ENCODE results near the gene ZNF282. TPM values are rescaled to one million over a fixed set of nuclear protein-coding genes. Genes with fewer than 3 reads are reported as not detected.

The ZNF282 gene
- total and polyA plus RNA-seq, 3 experiments from 2014 or later = 1.5 to 36.6 (median 35.8) TPM

- peak overlapping the region; percentile 89 for H3K27ac ChIP-seq (ENCODE audit: low read depth, low read length)
- no peaks in the 10 kb centered on the region for H3K27me3 ChIP-seq (ENCODE audit: insufficient read depth, low read length, poor library complexity, severe bottlenecking)
- H3K9me3 ChIP-seq (ENCODE audit: low read length) = no peaks in the 10 kb centered on the region
- H3K4me1 ChIP-seq (ENCODE audit: insufficient read depth, low read length) = peaks cover 16% of the 10 kb centered on the region
- H3K4me3 Mint-ChIP-seq = peak overlapping the region; percentile 86 to 97 (median 90)
- H3K36me3 Mint-ChIP-seq = peaks cover 4 to 37% (median 19%) of the 10 kb centered on the region in 3 donors
- peaks cover 13% of the 10 kb centered on the region for H3K36me3 ChIP-seq (ENCODE audit: insufficient read depth, low read length)
- peak overlapping the region; percentile 55 to 94 (median 90) for H3K27ac Mint-ChIP-seq
- CTCF ChIA-PET = interaction anchor here (0.7 to 1.9 kb wide), 10 partner anchors 10 to 428 kb away, joined by 3 to 12 read pairs (median 6); partner anchors contain the start of genes ZNF398, ZNF425 and ZNF783
- H3K27me3 Mint-ChIP-seq = no peaks in the 10 kb centered on the region
- H3K4me1 Mint-ChIP-seq = peaks cover 32 to 53% (median 37%) of the 10 kb centered on the region in 3 donors
- peak in 2 of 5 donors; percentile 5 to 26 for DNase-seq
- POLR2A ChIA-PET = interaction anchor here (1.2 kb wide), 1 partner anchor 49 kb away, joined by 5 read pairs; the partner anchor contains the start of gene ZNF398
- H3K4me3 ChIP-seq (ENCODE audit: low read length) = peak overlapping the region; percentile 88
- H3K9me3 Mint-ChIP-seq = no peaks in the 10 kb centered on the region
Measured at GRCh38 chr7:149196151-149196704, 882 bp downstream of the ZNF282 start.

GRCh38 chr7:149196705-149197171 is 1.4 kb downstream of the ZNF282 start:
- Mint-ChIP-seq H3K27me3 (no peaks in the 10 kb centered on the region), H3K36me3 (peaks cover 4 to 40% (median 20%) of the 10 kb centered on the region in 3 donors), H3K4me3 (peak overlapping the region; percentile 86 to 97 (median 90)), H3K4me1 (peaks cover 32 to 51% (median 39%) of the 10 kb centered on the region in 3 donors), H3K9me3 (no peaks in the 10 kb centered on the region), H3K27ac (peak overlapping the region; percentile 55 to 94 (median 90))
- H3K4me1 ChIP-seq (ENCODE audit: insufficient read depth, low read length) = peaks cover 16% of the 10 kb centered on the region
- peaks cover 14% of the 10 kb centered on the region for H3K36me3 ChIP-seq (ENCODE audit: insufficient read depth, low read length)
- peak overlapping the region; percentile 88 for H3K4me3 ChIP-seq (ENCODE audit: low read length)
- H3K27me3 ChIP-seq (ENCODE audit: insufficient read depth, low read length, poor library complexity, severe bottlenecking) = no peaks in the 10 kb centered on the region
- peak overlapping the region; percentile 89 for H3K27ac ChIP-seq (ENCODE audit: low read depth, low read length)
- POLR2A ChIA-PET = no interaction called here
- no peak for DNase-seq
- no peaks in the 10 kb centered on the region for H3K9me3 ChIP-seq (ENCODE audit: low read length)
- CTCF ChIA-PET = interaction anchor here (1.8 kb wide), 1 partner anchor 50 kb away, joined by 12 read pairs; the partner anchor contains the start of gene ZNF398

DNA sequence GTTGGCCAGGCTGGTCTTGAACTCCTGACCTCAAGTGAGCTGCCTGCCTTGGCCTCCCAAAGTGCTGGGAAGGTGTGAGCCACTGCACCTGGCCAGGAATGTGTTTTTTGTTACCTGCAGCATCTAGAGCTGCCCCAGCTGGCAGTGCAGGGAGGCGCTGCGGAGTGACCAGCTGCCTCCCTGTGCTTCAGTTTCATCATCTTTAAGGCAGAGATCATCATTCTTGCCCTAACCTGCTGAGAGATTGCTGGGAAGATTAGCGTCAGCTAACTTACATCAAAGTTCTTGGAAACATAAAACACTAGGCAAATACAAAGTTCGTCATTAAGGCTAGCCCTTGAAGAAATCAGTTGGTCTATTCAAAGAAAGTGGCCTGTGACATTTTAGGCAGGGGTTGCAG is 2.3 kb downstream of the ZNF282 start:
- H3K4me1 Mint-ChIP-seq = peaks cover 33 to 53% (median 43%) of the 10 kb centered on the region in 3 donors
- Histone ChIP-seq H3K9me3 (ENCODE audit: low read length) (no peaks in the 10 kb centered on the region), H3K27ac (ENCODE audit: low read depth, low read length) (no peak overlapping the region), H3K27me3 (ENCODE audit: insufficient read depth, low read length, poor library complexity, severe bottlenecking) (no peaks in the 10 kb centered on the region), H3K4me1 (ENCODE audit: insufficient read depth, low read length) (peaks cover 16% of the 10 kb centered on the region), H3K36me3 (ENCODE audit: insufficient read depth, low read length) (peaks cover 15% of the 10 kb centered on the region), H3K4me3 (ENCODE audit: low read length) (no peak overlapping the region)
- H3K36me3 Mint-ChIP-seq = peaks cover 4 to 44% (median 22%) of the 10 kb centered on the region in 3 donors
- POLR2A ChIA-PET = no interaction called here
- peak overlapping the region; percentile 25 to 93 (median 88) for H3K4me3 Mint-ChIP-seq
- CTCF ChIA-PET = no interaction called here
- DNase-seq = no peak
- H3K9me3 Mint-ChIP-seq = no peaks in the 10 kb centered on the region
- H3K27ac Mint-ChIP-seq = peak overlapping the region in 5 of 8 donors; percentile 47 to 92 (median 62)
- no peaks in the 10 kb centered on the region for H3K27me3 Mint-ChIP-seq

- peak overlapping the region in 2 of 7 donors; percentile 40 to 86 for H3K4me3 Mint-ChIP-seq
Measured at GRCh38 chr7:149198161-149198816, 2.9 kb downstream of the ZNF282 start.

GRCh38 chr7:149199234-149199995 is 4.1 kb downstream of the ZNF282 start:
- no peaks in the 10 kb centered on the region for H3K27me3 Mint-ChIP-seq
- ChIA-PET POLR2A (no interaction called here), CTCF (no interaction called here)
- peaks cover 4 to 61% (median 30%) of the 10 kb centered on the region in 3 donors for H3K36me3 Mint-ChIP-seq
- Histone ChIP-seq H3K36me3 (ENCODE audit: insufficient read depth, low read length) (peaks cover 27% of the 10 kb centered on the region), H3K27me3 (ENCODE audit: insufficient read depth, low read length, poor library complexity, severe bottlenecking) (no peaks in the 10 kb centered on the region), H3K4me3 (ENCODE audit: low read length) (no peak overlapping the region), H3K9me3 (ENCODE audit: low read length) (no peaks in the 10 kb centered on the region), H3K4me1 (ENCODE audit: insufficient read depth, low read length) (peaks cover 16% of the 10 kb centered on the region), H3K27ac (ENCODE audit: low read depth, low read length) (no peak overlapping the region)
- H3K4me1 Mint-ChIP-seq = peaks cover 35 to 58% (median 58%) of the 10 kb centered on the region in 3 donors
- H3K27ac Mint-ChIP-seq = peak overlapping the region in 2 of 8 donors; percentile 48 to 95
- no peaks in the 10 kb centered on the region for H3K9me3 Mint-ChIP-seq
- no peak for DNase-seq
- peak overlapping the region in 3 of 7 donors; percentile 6 to 72 (median 65) for H3K4me3 Mint-ChIP-seq

More at GRCh38 chr7:149198161-149198816, 2.9 kb downstream of the ZNF282 start:
- peaks cover 4 to 50% (median 24%) of the 10 kb centered on the region in 3 donors for H3K36me3 Mint-ChIP-seq
- Histone ChIP-seq H3K9me3 (ENCODE audit: low read length) (no peaks in the 10 kb centered on the region), H3K27ac (ENCODE audit: low read depth, low read length) (no peak overlapping the region), H3K36me3 (ENCODE audit: insufficient read depth, low read length) (peaks cover 20% of the 10 kb centered on the region), H3K4me1 (ENCODE audit: insufficient read depth, low read length) (peaks cover 16% of the 10 kb centered on the region), H3K27me3 (ENCODE audit: insufficient read depth, low read length, poor library complexity, severe bottlenecking) (no peaks in the 10 kb centered on the region), H3K4me3 (ENCODE audit: low read length) (no peak overlapping the region)
- DNase-seq = no peak
- CTCF ChIA-PET = no interaction called here
- H3K27me3 Mint-ChIP-seq = no peaks in the 10 kb centered on the region
- H3K4me1 Mint-ChIP-seq = peaks cover 33 to 58% (median 49%) of the 10 kb centered on the region in 3 donors
- POLR2A ChIA-PET = no interaction called here
- H3K27ac Mint-ChIP-seq = peak overlapping the region in 3 of 8 donors; percentile 47 to 72 (median 62)
- no peaks in the 10 kb centered on the region for H3K9me3 Mint-ChIP-seq

DNA sequence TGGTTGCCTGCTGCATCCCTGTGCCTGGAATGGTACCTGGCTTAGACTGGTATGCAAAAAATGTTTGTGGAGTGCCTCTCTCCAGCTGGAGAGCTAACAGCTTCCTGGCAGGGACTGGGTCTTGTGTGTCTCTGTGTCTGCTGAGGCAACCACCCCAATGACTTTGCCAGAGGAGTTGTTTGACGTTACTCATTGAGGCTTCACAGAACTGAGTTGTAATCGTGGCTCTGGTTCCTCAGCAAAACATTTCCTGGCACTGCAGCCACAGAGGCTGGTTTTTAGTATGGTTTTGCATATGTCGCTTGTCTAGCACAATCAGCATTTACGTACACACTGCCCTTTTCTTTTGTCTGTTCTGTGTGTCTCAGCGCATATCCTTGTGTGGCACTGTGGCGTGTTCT is 7.5 kb downstream of the ZNF282 start:
- H3K36me3 ChIP-seq (ENCODE audit: insufficient read depth, low read length) = peaks cover 47% of the 10 kb centered on the region
- no peak overlapping the region for H3K27ac ChIP-seq (ENCODE audit: low read depth, low read length)
- peaks cover 20 to 47% (median 35%) of the 10 kb centered on the region in 3 donors for H3K4me1 Mint-ChIP-seq
- no peaks in the 10 kb centered on the region for H3K9me3 Mint-ChIP-seq
- no peaks in the 10 kb centered on the region for H3K27me3 ChIP-seq (ENCODE audit: insufficient read depth, low read length, poor library complexity, severe bottlenecking)
- no peak overlapping the region for H3K27ac Mint-ChIP-seq
- peaks cover 4 to 83% (median 37%) of the 10 kb centered on the region in 3 donors for H3K36me3 Mint-ChIP-seq
- H3K27me3 Mint-ChIP-seq = no peaks in the 10 kb centered on the region
- no peak overlapping the region for H3K4me3 ChIP-seq (ENCODE audit: low read length)
- CTCF ChIA-PET = no interaction called here
- no peak overlapping the region for H3K4me3 Mint-ChIP-seq
- POLR2A ChIA-PET = no interaction called here
- H3K9me3 ChIP-seq (ENCODE audit: low read length) = no peaks in the 10 kb centered on the region
- no peaks in the 10 kb centered on the region for H3K4me1 ChIP-seq (ENCODE audit: insufficient read depth, low read length)
- DNase-seq = no peak

DNA sequence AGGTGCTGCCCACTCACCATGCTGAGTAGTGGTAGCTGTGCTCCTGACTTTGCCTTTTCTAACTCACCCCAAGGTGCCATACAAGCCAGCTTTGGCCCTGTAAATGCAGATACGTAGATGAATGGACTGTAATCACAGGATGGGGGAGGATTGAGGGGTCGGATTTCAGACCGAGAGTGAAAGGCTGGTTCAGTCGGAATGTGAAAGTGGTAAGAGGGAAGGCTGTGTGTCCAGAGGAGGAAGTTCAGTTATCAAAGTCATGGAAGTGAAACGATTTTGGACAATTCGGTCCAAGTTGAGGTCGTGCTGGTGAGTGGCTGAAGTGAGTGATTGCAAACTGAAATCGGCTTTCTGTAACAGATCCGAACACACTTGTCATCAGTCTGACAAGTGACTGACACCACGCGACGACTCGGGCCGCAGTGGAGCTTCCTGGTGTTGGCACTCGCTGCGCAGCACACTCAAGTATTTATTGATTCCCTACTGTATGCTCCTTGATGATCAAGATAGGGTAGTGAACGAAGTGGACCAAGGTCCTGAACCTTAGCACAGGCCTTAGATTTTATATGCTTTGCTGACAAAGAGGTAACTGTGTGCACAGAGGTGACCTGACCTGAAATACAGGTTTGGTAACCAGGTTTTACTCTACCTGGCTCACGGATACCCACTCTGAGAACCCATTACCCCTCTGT is 10.5 kb downstream of the ZNF282 start:
- no peak overlapping the region for H3K4me3 Mint-ChIP-seq
- no peaks in the 10 kb centered on the region for H3K4me1 ChIP-seq (ENCODE audit: insufficient read depth, low read length)
- peaks cover 0 to 80% (median 25%) of the 10 kb centered on the region in 3 donors for H3K36me3 Mint-ChIP-seq
- peaks cover 42% of the 10 kb centered on the region for H3K36me3 ChIP-seq (ENCODE audit: insufficient read depth, low read length)
- DNase-seq = no peak
- H3K9me3 Mint-ChIP-seq = no peaks in the 10 kb centered on the region
- H3K27me3 ChIP-seq (ENCODE audit: insufficient read depth, low read length, poor library complexity, severe bottlenecking) = no peaks in the 10 kb centered on the region
- H3K4me3 ChIP-seq (ENCODE audit: low read length) = no peak overlapping the region
- CTCF ChIA-PET = no interaction called here
- H3K27me3 Mint-ChIP-seq = no peaks in the 10 kb centered on the region
- POLR2A ChIA-PET = interaction anchor here (0.7 kb wide), 1 partner anchor 92 kb away, joined by 3 read pairs; no protein-coding TSS in a partner anchor
- no peak overlapping the region for H3K27ac Mint-ChIP-seq
- no peak overlapping the region for H3K27ac ChIP-seq (ENCODE audit: low read depth, low read length)
- no peaks in the 10 kb centered on the region for H3K9me3 ChIP-seq (ENCODE audit: low read length)
- peaks cover 15 to 40% (median 21%) of the 10 kb centered on the region in 3 donors for H3K4me1 Mint-ChIP-seq

Data from CD8-positive, alpha-beta memory T cell (primary cell).